Fibroblast of skin of left biceps (primary cell): ENCODE measurements around the gene CEP295NL.
"Not testable (repeated sequence)": the region's sequence is repeated elsewhere in the genome, so short reads cannot be mapped to it uniquely, and the experiment has no call there.

ENCODE experiments used
- DNase-seq, 2 experiments: peaks; one replicate each; pipeline ENCODE4 v3.0.0-alpha.2; 2013; ENCODE audit warnings: low read depth in 2 of 2

CEP295NL gene

DNA sequence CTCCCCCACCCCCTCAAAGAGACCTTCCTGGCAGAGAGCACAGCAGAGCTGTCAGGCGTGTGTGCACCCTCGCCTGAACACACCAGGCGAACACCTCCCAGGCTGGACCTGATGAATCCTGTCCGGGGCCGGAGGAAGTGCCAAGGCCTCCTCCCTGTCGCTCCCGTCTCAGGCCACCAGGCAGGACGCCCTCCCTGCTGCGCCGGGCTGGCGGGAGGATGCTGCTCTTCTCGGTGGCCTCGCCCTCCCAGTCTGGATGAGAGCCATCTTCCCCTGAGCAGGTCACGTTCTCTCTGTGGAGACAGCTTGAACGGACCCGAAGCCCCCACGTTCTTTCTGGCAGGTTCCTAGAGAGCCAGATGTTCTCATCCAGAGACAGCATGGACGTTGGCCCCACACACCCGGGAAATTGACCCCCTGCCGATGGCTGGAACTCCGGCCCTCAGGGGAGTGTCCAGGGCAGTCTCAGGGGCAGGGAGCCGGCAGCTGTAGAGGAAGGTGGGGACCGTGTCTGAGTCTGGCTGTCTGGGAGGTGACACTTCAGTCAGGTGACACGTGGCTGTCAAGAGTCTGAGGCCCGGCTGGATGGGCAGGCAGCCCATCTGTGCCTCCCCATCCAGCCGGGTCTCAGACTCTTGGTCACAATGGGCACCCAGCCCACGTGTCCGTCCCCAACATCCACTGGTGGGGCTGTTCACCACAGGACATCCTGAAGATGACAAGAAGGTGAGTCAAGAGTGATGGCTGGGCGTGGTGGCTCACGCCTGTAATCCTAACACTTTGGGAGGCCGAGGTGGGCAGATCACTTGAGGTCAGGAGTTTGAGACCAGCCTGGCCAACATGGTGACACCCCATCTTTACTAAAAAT is 27.1 kb upstream of the CEP295NL start:
- no peak for DNase-seq

GRCh38 chr17:78925662-78926555 is 22.9 kb upstream of the CEP295NL start:
- DNase-seq, result no peak

DNA sequence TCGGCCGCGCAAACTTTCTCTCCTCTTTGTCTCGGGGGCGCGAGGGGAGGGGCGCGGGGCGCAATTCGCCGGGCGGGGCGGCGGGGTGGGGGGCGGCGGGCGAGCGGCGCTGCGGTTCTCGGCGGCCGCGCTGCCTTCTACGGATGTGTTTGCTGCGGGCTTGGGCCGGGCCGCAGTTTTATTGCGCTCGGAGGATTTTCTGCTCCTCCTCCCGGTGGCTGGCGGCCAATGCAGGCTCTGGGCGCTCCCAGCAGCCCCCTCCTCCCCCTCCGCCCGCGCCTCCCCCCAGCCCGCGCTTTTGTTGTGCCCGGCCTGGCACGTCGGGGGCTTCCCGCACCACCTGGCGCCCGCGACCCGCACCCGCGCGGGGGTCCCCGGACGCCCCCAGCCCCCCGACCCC is 22.2 kb upstream of the CEP295NL start, which contains the start of gene TIMP2:
TIMP2 (minus strand) TSS at position 154 of the 400 bp plus-strand sequence. CDS start 299 bp downstream, outside the sequence.
- DNase-seq, result peak; percentile 61 to 66

GRCh38 chr17:78924481-78925151 is 21.6 kb upstream of the CEP295NL start:
- DNase-seq, result no peak

DNA sequence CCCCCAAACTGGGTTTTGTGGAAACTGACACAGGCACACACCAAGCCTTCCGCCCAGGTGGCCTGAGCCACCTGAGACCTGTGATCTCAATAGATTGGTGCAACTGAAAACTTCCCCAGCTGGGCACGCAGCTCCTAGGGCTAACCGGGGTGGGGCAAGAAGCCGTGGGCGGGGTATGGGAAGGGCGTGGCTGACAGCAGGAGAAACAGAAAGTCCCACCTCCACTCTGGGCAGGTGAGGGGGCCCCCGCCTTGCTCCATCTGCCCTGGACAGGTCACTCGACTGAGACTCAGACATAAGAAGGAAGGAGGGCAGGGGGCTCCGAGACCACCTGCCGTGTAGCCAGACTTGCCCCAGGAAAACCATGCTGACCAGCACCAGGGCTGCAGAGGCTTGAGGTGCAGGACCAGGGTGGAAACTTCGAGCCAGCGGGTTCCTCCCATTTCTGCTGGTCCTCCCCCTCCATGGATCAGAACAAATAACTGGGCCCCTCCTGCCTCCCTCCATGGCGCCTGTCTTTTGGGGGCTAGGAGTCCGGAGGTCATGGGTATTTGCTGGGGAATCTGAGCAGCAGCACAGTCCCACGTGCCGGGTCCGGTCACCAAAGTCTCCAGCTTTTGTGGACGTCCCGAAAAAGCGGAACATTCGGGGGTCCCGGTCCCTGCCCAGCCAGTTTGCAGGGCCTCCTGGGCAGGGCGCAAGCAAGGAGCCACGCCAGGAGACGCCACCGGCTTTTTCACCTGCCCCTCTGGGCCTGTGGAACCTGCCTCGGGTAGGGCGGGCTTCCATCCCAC is 20.9 kb upstream of the CEP295NL start:
- no peak for DNase-seq

GRCh38 chr17:78922816-78923498 is 20.0 kb upstream of the CEP295NL start:
- no peak for DNase-seq

GRCh38 chr17:78921437-78921971 is 18.5 kb upstream of the CEP295NL start:
- no peak for DNase-seq

DNA sequence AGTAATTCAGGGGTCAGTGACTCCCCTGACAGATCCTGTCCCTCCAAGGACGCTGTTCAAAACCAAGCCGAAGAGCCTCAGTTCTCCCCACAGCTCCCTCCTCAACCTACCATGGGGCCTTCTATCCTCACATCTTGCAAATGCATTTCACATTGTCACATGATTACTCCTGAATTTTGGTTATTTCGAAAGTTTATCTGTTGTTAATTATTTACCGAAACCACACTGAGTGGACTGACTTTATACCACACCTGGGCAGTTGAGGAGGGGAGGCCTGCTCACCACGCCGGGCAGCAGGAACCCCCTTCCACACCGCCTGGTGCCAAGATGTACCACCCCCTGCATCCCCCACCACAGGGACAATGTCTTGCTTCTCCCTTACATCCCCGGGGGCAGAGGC is 17.5 kb upstream of the CEP295NL start:
- DNase-seq, result no peak

GRCh38 chr17:78919861-78920450 is 17.0 kb upstream of the CEP295NL start:
- DNase-seq, result no peak

GRCh38 chr17:78918979-78919378 is 16.0 kb upstream of the CEP295NL start:
- no peak for DNase-seq

GRCh38 chr17:78917451-78918275 is 14.7 kb upstream of the CEP295NL start:
- no peak for DNase-seq

DNA sequence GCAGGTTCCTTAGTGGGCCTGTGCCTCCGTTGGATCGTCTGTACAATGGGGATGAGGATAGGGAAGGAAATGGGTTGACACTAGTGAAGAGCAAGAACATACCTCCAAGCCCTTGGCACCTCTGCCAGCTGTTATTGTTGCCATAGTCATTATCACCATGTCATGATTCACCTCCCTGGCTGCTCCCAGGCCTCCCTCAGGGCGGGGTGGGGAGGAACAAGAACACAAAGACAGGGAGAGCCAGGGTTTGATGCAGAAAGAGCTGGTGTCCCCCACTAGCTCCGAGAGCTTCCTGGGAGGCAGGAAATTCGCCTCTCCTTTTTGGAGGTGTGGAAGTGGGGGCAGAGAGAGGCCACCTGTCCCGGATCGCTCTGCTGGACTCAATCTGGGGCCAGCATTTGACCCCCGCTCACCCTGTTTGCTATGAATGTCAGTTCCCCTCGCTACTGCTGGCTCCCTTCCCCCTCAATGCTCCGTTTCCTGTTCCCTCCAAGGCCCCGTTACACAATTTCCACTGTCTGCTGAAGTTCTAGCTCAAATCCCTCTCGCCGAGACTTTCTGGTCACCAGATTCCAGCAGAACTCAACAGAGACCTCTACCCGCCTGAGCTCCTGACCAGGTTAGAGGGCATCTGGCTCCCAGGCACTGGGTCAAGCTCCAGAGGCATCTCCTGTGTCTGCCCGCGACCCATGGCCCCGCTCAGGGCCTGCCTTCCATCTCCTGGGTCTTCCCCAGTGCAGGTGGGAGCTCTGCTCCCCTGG is 13.1 kb upstream of the CEP295NL start:
- no peak for DNase-seq

GRCh38 chr17:78913115-78913514 is 10.1 kb upstream of the CEP295NL start:
- DNase-seq, result no peak

DNA sequence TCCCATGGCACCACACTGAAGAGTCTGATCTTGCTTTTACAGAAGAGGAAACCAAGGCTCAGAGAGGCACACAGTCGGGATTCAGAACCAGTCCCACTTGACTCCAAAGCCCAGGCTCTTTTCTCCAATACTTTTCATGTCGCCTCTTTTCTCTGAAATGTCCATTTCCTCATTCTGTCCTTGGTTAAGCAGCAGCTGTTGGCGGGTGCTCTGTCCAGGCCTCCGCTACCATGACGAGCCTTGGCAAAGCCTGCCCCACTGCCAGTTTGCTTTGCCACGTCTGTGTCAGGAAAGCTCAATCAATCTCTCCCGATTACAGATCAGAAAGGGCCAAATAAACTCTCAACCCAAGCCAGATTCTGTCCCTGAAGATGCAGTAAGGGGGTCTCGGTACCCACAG is 9.1 kb upstream of the CEP295NL start:
- no peak for DNase-seq

DNA sequence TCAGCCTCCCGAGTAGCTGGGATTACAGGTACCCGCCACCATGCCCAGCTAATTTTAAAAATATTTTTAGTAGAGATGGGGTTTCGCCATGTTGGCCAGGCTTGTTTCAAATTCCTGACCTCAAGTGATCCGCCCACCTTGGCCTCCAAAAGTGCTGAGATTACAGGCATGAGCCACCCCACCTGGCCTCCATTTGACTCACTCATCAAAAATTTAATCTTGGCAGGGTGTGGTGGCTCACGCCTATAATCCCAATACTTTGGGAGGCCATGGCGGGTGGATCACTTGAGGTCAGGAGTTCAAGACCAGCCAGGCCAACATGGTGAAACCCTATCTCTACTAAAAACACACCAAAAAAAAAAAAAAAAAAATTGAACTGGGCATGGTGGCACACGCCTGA is 8.5 kb upstream of the CEP295NL start:
- DNase-seq, result not testable (repeated sequence)

GRCh38 chr17:78910497-78911284 is 7.7 kb upstream of the CEP295NL start:
- no peak for DNase-seq

GRCh38 chr17:78908426-78908825 is 5.4 kb upstream of the CEP295NL start:
- no peak for DNase-seq
